Ectodermal cell (in vitro differentiated cells): ENCODE measurements around the gene FBXO41.
"Not testable (repeated sequence)": the region's sequence is repeated elsewhere in the genome, so short reads cannot be mapped to it uniquely, and the experiment has no call there.

Experiments used
- H3K27ac ChIP-seq: 2 replicates; pipeline ENCODE4 v1.7.0; 2013; ENCODE audit warnings: mild to moderate bottlenecking, low read depth, low read length; ENCODE audit not compliant: insufficient read depth, poor library complexity, severe bottlenecking
- H3K27me3 ChIP-seq: 2 replicates; pipeline ENCODE4 v1.7.0; 2013; ENCODE audit warnings: mild to moderate bottlenecking, low read length; ENCODE audit not compliant: insufficient read depth, control insufficient read depth, poor library complexity, severe bottlenecking
- H3K36me3 ChIP-seq: one replicate; pipeline ENCODE4 v1.7.0; 2013; ENCODE audit warnings: low read length; ENCODE audit not compliant: control insufficient read depth, insufficient read depth
- H3K4me1 ChIP-seq: one replicate; pipeline ENCODE4 v1.7.0; 2013; ENCODE audit warnings: low read length; ENCODE audit not compliant: control insufficient read depth, insufficient read depth
- H3K4me3 ChIP-seq: 2 replicates; pipeline ENCODE4 v1.7.0; 2013; ENCODE audit warnings: low read depth, low read length, control low read depth; ENCODE audit not compliant: insufficient read depth
- H3K9me3 ChIP-seq: 2 replicates; pipeline ENCODE4 v1.7.0; 2013; ENCODE audit warnings: mild to moderate bottlenecking, low read length, moderate library complexity; ENCODE audit not compliant: control insufficient read depth
- WGBS, 2 experiments: methylation state at CpG; one replicate each; pipeline ENCODE4 v1.1.7; 2013; ENCODE audit warnings: missing lambda C conversion rate in 2 of 2; 5-methylcytosine and 5-hydroxymethylcytosine counted together

The FBXO41 gene

DNA sequence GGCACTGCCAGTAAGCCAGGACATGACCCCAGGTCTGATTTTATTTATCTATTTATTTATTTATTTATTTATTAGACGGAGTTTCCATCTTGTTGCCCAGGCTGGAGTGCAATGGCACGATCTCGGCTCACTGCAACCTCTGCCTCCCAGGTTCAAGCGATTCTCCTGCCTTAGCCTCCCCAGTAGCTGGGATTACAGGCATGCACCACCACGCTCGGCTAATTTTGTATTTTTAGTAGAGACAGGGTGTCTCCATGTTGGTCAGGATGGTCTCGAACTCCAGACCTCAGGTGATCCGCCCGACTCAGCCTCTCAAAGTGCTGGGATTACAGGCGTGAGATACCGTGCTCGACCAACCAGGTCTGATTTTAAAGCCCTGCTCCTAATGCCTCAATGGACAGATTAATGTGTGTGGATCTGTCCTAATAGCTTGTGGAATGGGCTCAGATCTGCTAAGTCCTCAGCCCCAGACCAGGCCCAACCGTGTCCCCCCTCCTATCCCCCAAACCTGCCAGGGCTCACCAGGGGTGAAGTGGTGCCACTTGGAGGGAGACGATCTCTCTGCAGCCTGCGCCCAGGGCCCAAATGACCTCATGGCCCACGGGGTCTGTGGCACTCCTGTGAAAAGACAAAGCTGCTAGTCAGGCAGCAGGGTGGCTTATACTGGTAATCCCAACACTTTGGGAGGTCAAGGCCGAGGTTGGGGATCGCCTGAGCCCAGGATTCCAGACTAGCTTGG lies 21.4 kb downstream of the FBXO41 start:
- WGBS, 2 experiments = 89 to 91% methylated on average over 18 of the region's 18 CpGs
- H3K27me3 ChIP-seq = peaks cover 15% of the 10 kb centered on the region
- not testable (repeated sequence) for H3K9me3 ChIP-seq, H3K36me3 ChIP-seq, H3K27ac ChIP-seq, H3K4me1 ChIP-seq, H3K4me3 ChIP-seq

DNA sequence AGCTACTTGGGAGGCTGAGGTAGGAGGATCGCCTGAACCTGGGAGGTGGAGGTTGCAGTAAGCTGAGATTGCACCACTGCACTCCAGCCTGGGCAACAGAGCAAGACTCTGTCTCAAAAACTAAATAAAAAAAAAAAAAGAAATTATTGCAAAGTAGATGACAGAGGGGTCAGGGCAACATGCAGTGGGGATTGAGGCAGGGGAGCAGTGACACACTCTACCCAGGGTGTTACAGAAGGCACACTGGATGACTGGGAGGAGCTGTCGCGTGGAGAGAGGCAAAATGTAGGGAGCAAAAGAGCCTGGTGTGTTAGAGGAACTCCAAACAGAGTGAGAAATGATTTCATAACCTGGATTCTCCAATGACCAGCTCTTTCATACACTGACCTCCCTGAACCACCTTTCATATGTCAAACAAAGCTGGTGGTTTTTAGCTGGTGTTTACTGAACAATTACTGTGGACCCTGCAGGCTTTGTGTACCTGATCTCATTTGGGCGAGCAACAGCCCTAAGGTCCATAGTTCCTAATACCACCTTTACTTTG lies 22.1 kb downstream of the FBXO41 start:
- Histone ChIP-seq H3K9me3 (no peaks in the 10 kb centered on the region), H3K4me1 (no peaks in the 10 kb centered on the region), H3K36me3 (no peaks in the 10 kb centered on the region), H3K27ac (no peak overlapping the region), H3K4me3 (no peak overlapping the region), H3K27me3 (peaks cover 8% of the 10 kb centered on the region)
- WGBS, 2 experiments = 81 to 92% methylated on average over 4 of the region's 4 CpGs

DNA sequence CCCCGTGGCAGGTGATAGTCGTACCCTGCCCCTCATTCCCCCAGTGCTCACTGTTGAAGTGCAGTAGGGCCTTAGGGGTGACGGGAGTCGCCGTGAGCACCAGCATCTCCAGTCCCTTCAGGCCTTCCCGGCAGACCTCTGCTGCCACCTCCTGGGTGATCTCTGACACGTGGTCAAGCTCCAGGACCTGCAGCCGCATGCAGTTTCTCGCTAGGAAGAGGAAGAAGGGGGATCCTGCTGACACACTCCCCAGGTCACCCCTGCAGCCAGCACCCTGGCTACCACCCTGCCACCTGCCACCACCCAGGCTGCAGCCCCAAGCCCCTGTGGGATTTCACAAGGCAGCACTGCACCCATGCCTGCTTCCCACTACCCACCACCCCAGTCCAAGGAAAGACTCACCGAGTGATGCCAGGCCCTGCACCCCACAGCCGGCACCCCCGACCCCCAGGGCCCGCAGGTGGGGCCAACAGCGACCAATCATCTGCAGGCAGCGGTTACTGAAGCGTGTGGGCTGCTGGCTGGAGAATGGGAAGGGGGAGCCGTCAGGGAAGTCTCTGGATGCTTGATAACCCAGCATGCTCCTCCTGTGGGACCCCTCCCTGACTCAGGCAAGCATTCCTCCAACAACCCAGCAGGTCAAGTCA lies 23.8 kb downstream of the FBXO41 start:
- Histone ChIP-seq H3K36me3 (no peaks in the 10 kb centered on the region), H3K4me1 (peaks cover 7% of the 10 kb centered on the region), H3K4me3 (no peak overlapping the region), H3K27me3 (no peaks in the 10 kb centered on the region), H3K9me3 (no peaks in the 10 kb centered on the region), H3K27ac (no peak overlapping the region)
- WGBS, 2 experiments = 37 to 42% methylated on average over 17 of the region's 17 CpGs

DNA sequence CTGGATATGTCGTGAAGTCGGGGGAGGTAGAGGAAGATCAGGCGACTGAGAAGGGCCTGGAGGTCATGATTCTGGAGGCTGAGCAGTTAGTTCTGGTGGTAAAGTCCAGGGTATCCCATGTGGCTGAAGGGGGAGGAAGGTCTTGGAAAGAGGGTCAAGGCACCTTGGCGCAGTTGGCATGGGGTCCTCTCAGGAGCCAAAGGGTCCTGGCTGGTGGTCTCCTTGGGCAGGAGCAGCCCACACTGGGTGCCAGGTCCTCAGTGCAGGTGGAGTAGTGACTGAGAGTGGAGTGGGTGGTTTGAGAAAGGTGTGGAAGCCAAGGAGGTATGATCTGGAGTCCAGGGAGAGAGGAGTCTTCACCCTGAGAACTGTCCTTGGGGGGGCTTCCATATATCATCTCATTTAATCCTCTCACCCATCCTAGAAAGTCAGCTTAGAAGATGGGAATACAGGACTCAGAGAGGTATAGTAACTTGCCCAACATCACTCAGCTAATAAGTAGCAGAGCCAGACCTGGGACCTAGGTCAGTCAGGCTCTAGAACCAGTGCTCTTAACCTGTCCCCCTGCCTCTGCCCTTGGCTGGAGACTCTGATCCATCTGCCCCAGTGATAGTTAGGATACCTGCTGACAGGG lies 24.5 kb downstream of the FBXO41 start:
- Histone ChIP-seq H3K27ac (no peak overlapping the region), H3K36me3 (no peaks in the 10 kb centered on the region), H3K9me3 (no peaks in the 10 kb centered on the region), H3K4me1 (peaks cover 7% of the 10 kb centered on the region), H3K4me3 (no peak overlapping the region), H3K27me3 (no peaks in the 10 kb centered on the region)
- WGBS, 2 experiments = 93 to 94% methylated on average over 4 of the region's 4 CpGs

DNA sequence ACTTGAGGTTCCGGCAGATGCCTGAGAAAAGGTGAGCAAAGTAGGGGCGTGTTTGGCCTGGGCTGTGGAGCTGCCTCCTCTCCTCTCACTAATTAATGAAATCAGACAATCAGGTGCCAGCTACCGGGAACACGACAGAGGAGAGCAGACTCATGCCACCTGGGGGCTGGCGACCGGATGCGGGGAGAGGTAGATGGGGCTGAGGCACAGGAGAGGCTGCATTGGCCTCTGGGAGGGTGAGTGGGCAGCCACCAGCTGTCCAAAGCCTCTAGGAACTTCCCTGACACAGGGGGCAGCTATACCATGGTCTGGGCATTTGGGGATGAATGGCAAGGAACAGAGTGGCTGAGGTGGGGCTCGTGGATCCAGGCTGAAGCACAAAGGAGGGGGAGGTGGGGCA lies 25.0 kb downstream of the FBXO41 start:
- Histone ChIP-seq H3K27ac (no peak overlapping the region), H3K36me3 (no peaks in the 10 kb centered on the region), H3K4me1 (peaks cover 7% of the 10 kb centered on the region), H3K4me3 (no peak overlapping the region), H3K27me3 (no peaks in the 10 kb centered on the region), H3K9me3 (no peaks in the 10 kb centered on the region)
- WGBS, 2 experiments = 90 to 92% methylated on average over 8 of the region's 8 CpGs

DNA sequence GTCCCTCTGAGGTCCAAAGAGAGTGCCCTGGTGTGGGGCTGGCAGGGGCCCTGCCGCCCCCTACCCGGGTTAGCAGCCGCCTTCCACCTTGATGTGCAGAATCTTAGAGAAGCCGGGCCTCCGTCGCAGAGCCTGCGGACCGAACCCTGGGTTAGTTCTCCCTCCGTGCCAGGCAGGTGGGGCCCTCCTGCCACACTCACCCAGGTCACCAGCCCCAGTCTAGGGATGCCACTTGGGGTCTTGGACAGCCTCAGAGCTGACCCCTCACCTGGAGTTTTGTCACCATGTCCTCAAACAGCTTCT lies 25.4 kb downstream of the FBXO41 start:
- peaks cover 7% of the 10 kb centered on the region for H3K4me1 ChIP-seq
- no peaks in the 10 kb centered on the region for H3K27me3 ChIP-seq
- 94% methylated on average over 9 of the region's 9 CpGs for WGBS, 2 experiments
- H3K9me3 ChIP-seq = no peaks in the 10 kb centered on the region
- peaks cover 2% of the 10 kb centered on the region for H3K36me3 ChIP-seq
- no peak overlapping the region for H3K4me3 ChIP-seq
- no peak overlapping the region for H3K27ac ChIP-seq

DNA sequence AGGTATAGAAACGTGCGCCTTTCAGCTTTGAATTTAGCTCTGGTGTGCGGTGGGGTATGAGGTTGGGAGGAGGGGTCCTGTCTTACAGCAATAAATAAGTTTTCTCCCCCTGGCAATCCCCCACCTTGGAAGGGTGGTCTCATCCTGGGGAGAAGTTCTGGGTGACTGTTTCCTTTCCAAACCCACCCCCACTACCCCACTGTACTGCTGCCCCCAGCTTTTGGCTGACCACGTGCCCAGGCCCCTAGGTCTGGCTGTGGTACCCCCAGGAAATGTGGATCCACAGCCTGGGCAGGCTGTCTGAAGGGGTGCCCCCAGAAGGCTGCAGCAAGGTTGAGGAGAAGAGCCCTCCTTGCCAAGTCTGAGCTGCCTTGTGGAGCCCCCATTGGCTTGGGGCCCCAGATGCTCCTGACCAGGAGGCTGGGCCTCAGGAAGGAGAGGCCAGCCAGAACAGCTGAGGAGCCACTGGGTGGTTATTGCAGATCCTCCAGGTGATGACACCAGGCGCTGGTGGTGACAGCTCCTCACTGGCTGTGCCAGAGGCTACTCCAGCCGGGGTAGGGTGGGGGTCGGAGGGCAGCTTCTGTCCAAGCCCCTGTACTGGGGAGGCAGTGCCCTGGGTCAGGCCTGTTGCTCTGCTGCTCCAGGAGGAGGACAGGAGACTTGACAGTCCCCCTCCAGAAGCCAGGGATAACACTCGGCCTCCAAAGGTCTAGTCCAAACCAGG lies 25.9 kb downstream of the FBXO41 start:
- Histone ChIP-seq H3K4me1 (peaks cover 7% of the 10 kb centered on the region), H3K4me3 (no peak overlapping the region), H3K9me3 (no peaks in the 10 kb centered on the region), H3K36me3 (peaks cover 8% of the 10 kb centered on the region), H3K27me3 (no peaks in the 10 kb centered on the region), H3K27ac (no peak overlapping the region)
- 92 to 93% methylated on average over 8 of the region's 8 CpGs for WGBS, 2 experiments

DNA sequence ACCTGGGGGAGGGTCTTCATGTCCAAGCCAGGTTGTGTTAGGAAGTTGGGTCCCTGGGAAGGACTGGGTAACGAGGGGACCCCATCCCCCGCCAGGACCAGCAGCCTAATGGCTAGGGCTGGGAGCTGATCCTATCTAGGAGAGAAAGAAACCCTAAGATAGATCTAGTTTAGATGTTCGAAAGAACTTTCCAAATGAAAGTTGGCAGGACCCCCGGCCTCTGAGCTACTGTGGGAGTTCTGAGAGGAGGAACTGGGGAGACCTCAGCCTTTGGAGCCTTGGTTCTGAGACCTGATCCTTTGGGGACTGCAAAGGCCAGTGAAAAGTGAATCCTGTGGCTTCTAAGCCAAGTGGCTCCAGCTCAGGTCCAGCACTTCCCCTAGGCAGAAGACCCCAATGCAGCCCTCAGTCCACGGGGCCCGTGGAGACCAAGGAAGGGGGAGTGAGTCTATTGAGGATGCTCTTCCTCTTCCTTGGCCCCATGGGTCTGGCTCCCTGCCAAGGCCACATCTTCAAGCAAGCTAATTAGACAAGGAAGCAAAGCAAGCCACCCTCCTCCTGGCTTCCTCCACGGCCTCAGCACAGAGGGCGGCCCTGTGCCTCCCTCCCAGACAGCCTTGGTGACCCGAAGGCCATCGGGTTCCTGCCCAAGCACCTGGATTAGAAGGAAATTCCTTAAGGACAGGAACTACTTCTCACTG lies 26.7 kb downstream of the FBXO41 start:
- H3K27ac ChIP-seq = no peak overlapping the region
- peaks cover 7% of the 10 kb centered on the region for H3K4me1 ChIP-seq
- WGBS, 2 experiments = 85 to 92% methylated on average over 10 of the region's 10 CpGs
- no peaks in the 10 kb centered on the region for H3K9me3 ChIP-seq
- H3K4me3 ChIP-seq = no peak overlapping the region
- H3K27me3 ChIP-seq = no peaks in the 10 kb centered on the region
- peaks cover 15% of the 10 kb centered on the region for H3K36me3 ChIP-seq

DNA sequence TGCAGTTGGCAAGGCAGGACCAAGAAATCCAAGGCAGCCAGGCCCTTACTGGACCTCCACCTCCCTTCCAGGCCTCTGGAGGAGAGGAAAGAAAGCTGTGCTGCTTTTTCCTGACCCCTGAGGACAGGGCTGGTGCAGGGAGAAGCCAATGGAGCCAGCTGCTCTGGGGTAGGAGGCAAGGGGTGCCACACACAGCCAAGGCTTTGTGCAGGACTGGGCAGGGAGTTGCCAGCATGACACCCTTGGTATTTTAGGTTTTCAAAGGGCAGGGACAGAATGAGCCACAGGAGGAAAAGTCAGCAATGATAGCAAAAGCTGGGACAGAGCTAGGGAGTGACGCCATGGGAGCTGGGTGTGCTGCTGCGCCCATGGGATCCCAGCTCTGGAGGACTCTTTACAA lies 27.3 kb downstream of the FBXO41 start:
- Histone ChIP-seq H3K36me3 (peaks cover 18% of the 10 kb centered on the region), H3K9me3 (no peaks in the 10 kb centered on the region), H3K27ac (no peak overlapping the region), H3K4me1 (peaks cover 7% of the 10 kb centered on the region), H3K27me3 (no peaks in the 10 kb centered on the region), H3K4me3 (no peak overlapping the region)
- 94 to 99% methylated on average over 2 of the region's 2 CpGs for WGBS, 2 experiments
